ENCODE measurements around the gene PMVK. TPM values are rescaled to one million over a fixed set of nuclear protein-coding genes. Genes with fewer than 3 reads are reported as not detected.

PMVK gene
- total RNA-seq, 2 donors from 2014 or later: 33.4 to 34.0 TPM

- ATAC-seq: peak; percentile 47
Measured at GRCh38 chr1:154955039-154955717, 18.7 kb upstream of the PMVK start.

GRCh38 chr1:154954541-154954940 lies 18.0 kb upstream of the PMVK start:
- intact Hi-C loops (cut with DNase I, micrococcal nuclease): no loop called here
- DNase-seq (no peak), ATAC-seq (no peak)

More at GRCh38 chr1:154955039-154955717, 18.7 kb upstream of the PMVK start:
- DNase-seq: peak; percentile 59 to 81
- intact Hi-C loops (cut with DNase I, micrococcal nuclease): no loop called here

GRCh38 chr1:154953611-154954038 lies 17.1 kb upstream of the PMVK start:
- DNase-seq: no peak
- intact Hi-C loops (cut with DNase I, micrococcal nuclease): no loop called here
- ATAC-seq: no peak

- no peak for DNase-seq
- intact Hi-C loops (cut with DNase I, micrococcal nuclease): no loop called here
Measured at GRCh38 chr1:154952664-154953063, 16.1 kb upstream of the PMVK start.

GRCh38 chr1:154951901-154952657 lies 15.6 kb upstream of the PMVK start:
- no peak for DNase-seq
- no peak for ATAC-seq
- intact Hi-C loops (cut with DNase I, micrococcal nuclease): no loop called here

More at GRCh38 chr1:154952664-154953063, 16.1 kb upstream of the PMVK start:
- ATAC-seq: no peak

GRCh38 chr1:154948079-154948478 lies 11.6 kb upstream of the PMVK start:
- intact Hi-C loops (cut with DNase I, micrococcal nuclease): no loop called here
- no peak for ATAC-seq
- DNase-seq: no peak

GRCh38 chr1:154945962-154946850 lies 9.7 kb upstream of the PMVK start:
- DNase-seq (no peak), ATAC-seq (no peak)
- intact Hi-C loops (cut with DNase I, micrococcal nuclease): no loop called here

- DNase-seq (no peak), ATAC-seq (no peak)
- intact Hi-C loops (cut with DNase I, micrococcal nuclease): no loop called here
Measured at GRCh38 chr1:154945160-154945961, 8.8 kb upstream of the PMVK start.

GRCh38 chr1:154944401-154945159 lies 8.1 kb upstream of the PMVK start:
- intact Hi-C loops (cut with DNase I, micrococcal nuclease): no loop called here
- ATAC-seq: peak; percentile 77
- DNase-seq: no peak

- DNase-seq: peak in 1 of 2 donors; percentile 71
- intact Hi-C loops (cut with DNase I, micrococcal nuclease): no loop called here
- peak; percentile 61 for ATAC-seq
Measured at GRCh38 chr1:154943649-154944400, 7.3 kb upstream of the PMVK start.

- no peak for ATAC-seq
- intact Hi-C loops (cut with DNase I, micrococcal nuclease): no loop called here
- DNase-seq: no peak
Measured at GRCh38 chr1:154941333-154942013, 5.0 kb upstream of the PMVK start.

- no peak for DNase-seq
- ATAC-seq: no peak
- intact Hi-C loops (cut with DNase I, micrococcal nuclease): no loop called here
Measured at GRCh38 chr1:154940651-154941194, 4.2 kb upstream of the PMVK start.

GRCh38 chr1:154940213-154940560 lies 3.7 kb upstream of the PMVK start:
- DNase-seq: no peak
- intact Hi-C loops (cut with DNase I, micrococcal nuclease): no loop called here
- ATAC-seq: no peak

- intact Hi-C loops (cut with DNase I, micrococcal nuclease): no loop called here
- ATAC-seq (no peak), DNase-seq (no peak)
Measured at GRCh38 chr1:154938604-154939399, 2.3 kb upstream of the PMVK start.

GRCh38 chr1:154937988-154938386 lies 1.5 kb upstream of the PMVK start:
- no peak for DNase-seq
- no peak for ATAC-seq
- intact Hi-C loops (cut with DNase I, micrococcal nuclease): no loop called here

Measured in left colon (tissue), 2 donors.